ENCODE data around the gene CFAP77.

The CFAP77 gene

DNA sequence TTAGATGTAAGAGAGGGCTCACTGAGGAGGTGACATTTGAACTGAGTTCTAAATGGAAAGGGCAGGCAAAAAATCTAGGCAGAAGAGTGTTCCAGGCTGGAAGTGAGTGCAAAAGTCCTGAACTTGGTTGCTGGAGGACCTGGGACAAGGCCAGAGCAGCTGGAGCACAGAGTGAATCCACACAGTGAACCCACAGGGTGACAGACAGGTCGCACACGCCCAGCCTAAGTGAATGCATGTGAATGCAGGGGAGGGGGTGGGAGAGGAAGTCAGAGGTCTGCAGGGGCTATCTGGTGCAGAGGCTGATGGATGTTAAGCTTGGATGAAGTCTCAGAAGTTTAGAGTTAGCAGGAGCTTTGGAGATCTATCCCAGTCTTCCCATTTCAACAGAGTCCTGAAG is 2.8 kb upstream of the CFAP77 start:
- H3K4me3 ChIP-seq (ENCODE audit: insufficient read depth, low read depth, low read length) = peak overlapping the region; percentile 67
- peaks cover 3% of the 10 kb centered on the region for H3K36me3 ChIP-seq (ENCODE audit: control insufficient read depth, insufficient read depth, low read length)
- peaks cover 11% of the 10 kb centered on the region for H3K4me1 ChIP-seq (ENCODE audit: control insufficient read depth, insufficient read depth, low read length)
- H3K27ac ChIP-seq (ENCODE audit: insufficient read depth, low read depth, low read length, poor library complexity, severe bottlenecking) = no peak overlapping the region
- 41 to 66% methylated on average over 2 of the region's 2 CpGs for WGBS, 2 experiments
- H3K9me3 ChIP-seq (ENCODE audit: control insufficient read depth, low read length) = no peaks in the 10 kb centered on the region
- peaks cover 34% of the 10 kb centered on the region for H3K27me3 ChIP-seq (ENCODE audit: control insufficient read depth, insufficient read depth, low read length, poor library complexity, severe bottlenecking)

GRCh38 chr9:132408521-132408920 is 1.5 kb upstream of the CFAP77 start:
- WGBS, 2 experiments = 85 to 87% methylated on average over 8 of the region's 8 CpGs
- no peak overlapping the region for H3K4me3 ChIP-seq (ENCODE audit: insufficient read depth, low read depth, low read length)
- peaks cover 11% of the 10 kb centered on the region for H3K4me1 ChIP-seq (ENCODE audit: control insufficient read depth, insufficient read depth, low read length)
- H3K27me3 ChIP-seq (ENCODE audit: control insufficient read depth, insufficient read depth, low read length, poor library complexity, severe bottlenecking) = peaks cover 34% of the 10 kb centered on the region
- no peaks in the 10 kb centered on the region for H3K36me3 ChIP-seq (ENCODE audit: control insufficient read depth, insufficient read depth, low read length)
- H3K9me3 ChIP-seq (ENCODE audit: control insufficient read depth, low read length) = no peaks in the 10 kb centered on the region
- no peak overlapping the region for H3K27ac ChIP-seq (ENCODE audit: insufficient read depth, low read depth, low read length, poor library complexity, severe bottlenecking)

GRCh38 chr9:132410642-132411041 is 631 bp downstream of the CFAP77 start:
- peak overlapping the region; percentile 49 for H3K4me3 ChIP-seq (ENCODE audit: insufficient read depth, low read depth, low read length)
- H3K36me3 ChIP-seq (ENCODE audit: control insufficient read depth, insufficient read depth, low read length) = no peaks in the 10 kb centered on the region
- peaks cover 45% of the 10 kb centered on the region for H3K27me3 ChIP-seq (ENCODE audit: control insufficient read depth, insufficient read depth, low read length, poor library complexity, severe bottlenecking)
- WGBS, 2 experiments = 6 to 7% methylated on average over 19 of the region's 19 CpGs
- no peaks in the 10 kb centered on the region for H3K9me3 ChIP-seq (ENCODE audit: control insufficient read depth, low read length)
- H3K4me1 ChIP-seq (ENCODE audit: control insufficient read depth, insufficient read depth, low read length) = peaks cover 12% of the 10 kb centered on the region
- H3K27ac ChIP-seq (ENCODE audit: insufficient read depth, low read depth, low read length, poor library complexity, severe bottlenecking) = no peak overlapping the region

DNA sequence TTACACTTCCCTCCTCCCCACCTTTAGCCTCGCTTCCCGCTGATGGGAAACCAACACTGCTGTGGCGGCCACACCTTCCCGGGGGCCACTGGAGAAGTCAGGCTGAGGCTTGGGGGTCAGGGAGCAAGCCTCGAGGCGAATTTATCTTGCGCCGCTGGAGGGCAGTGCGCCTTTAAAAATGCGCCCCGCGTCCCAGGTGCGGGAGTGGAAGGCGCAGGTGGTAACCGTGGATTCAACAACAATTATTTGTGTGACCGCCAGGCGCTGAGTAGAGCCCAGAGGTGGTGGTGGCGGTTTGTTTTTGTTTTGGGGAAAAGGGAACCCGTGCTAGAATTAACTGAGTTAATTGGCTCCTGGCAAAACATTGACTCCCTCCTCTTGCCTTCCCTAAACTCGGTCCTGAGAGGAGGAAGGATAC is 1.1 kb downstream of the CFAP77 start:
- peaks cover 45% of the 10 kb centered on the region for H3K27me3 ChIP-seq (ENCODE audit: control insufficient read depth, insufficient read depth, low read length, poor library complexity, severe bottlenecking)
- peaks cover 11% of the 10 kb centered on the region for H3K4me1 ChIP-seq (ENCODE audit: control insufficient read depth, insufficient read depth, low read length)
- no peaks in the 10 kb centered on the region for H3K9me3 ChIP-seq (ENCODE audit: control insufficient read depth, low read length)
- H3K27ac ChIP-seq (ENCODE audit: insufficient read depth, low read depth, low read length, poor library complexity, severe bottlenecking) = no peak overlapping the region
- no peaks in the 10 kb centered on the region for H3K36me3 ChIP-seq (ENCODE audit: control insufficient read depth, insufficient read depth, low read length)
- 2% methylated on average over 20 of the region's 20 CpGs for WGBS, 2 experiments
- H3K4me3 ChIP-seq (ENCODE audit: insufficient read depth, low read depth, low read length) = peak overlapping the region; percentile 49

GRCh38 chr9:132412089-132412488 is 2.1 kb downstream of the CFAP77 start:
- H3K36me3 ChIP-seq (ENCODE audit: control insufficient read depth, insufficient read depth, low read length) = no peaks in the 10 kb centered on the region
- H3K4me1 ChIP-seq (ENCODE audit: control insufficient read depth, insufficient read depth, low read length) = peaks cover 11% of the 10 kb centered on the region
- WGBS, 2 experiments = 8 to 15% methylated on average over 6 to 8 of the region's 8 CpGs
- H3K27me3 ChIP-seq (ENCODE audit: control insufficient read depth, insufficient read depth, low read length, poor library complexity, severe bottlenecking) = peaks cover 45% of the 10 kb centered on the region
- H3K9me3 ChIP-seq (ENCODE audit: control insufficient read depth, low read length) = no peaks in the 10 kb centered on the region
- H3K27ac ChIP-seq (ENCODE audit: insufficient read depth, low read depth, low read length, poor library complexity, severe bottlenecking) = no peak overlapping the region
- no peak overlapping the region for H3K4me3 ChIP-seq (ENCODE audit: insufficient read depth, low read depth, low read length)

DNA sequence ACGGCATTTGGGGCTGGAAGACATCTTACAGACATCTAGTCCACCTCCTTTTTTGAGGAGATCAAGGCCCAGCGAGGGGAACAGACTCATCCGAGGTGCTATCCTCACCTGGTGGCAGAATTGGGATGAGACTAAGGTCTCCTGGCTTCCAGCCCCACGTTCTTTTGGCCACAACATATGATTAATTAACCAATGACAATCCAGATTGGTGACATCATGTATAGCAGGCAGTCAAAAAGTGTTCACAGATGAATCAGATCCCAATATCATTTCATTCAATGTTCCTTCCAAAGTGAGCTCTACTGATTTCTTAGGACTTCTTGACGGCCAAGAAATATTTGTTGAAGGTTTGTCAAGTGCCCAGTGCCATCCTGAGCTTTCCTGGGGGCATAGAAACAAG is 3.9 kb downstream of the CFAP77 start:
- no peaks in the 10 kb centered on the region for H3K36me3 ChIP-seq (ENCODE audit: control insufficient read depth, insufficient read depth, low read length)
- H3K27ac ChIP-seq (ENCODE audit: insufficient read depth, low read depth, low read length, poor library complexity, severe bottlenecking) = no peak overlapping the region
- 88 to 91% methylated on average over 5 of the region's 5 CpGs for WGBS, 2 experiments
- peaks cover 23% of the 10 kb centered on the region for H3K4me1 ChIP-seq (ENCODE audit: control insufficient read depth, insufficient read depth, low read length)
- H3K9me3 ChIP-seq (ENCODE audit: control insufficient read depth, low read length) = no peaks in the 10 kb centered on the region
- no peak overlapping the region for H3K4me3 ChIP-seq (ENCODE audit: insufficient read depth, low read depth, low read length)
- H3K27me3 ChIP-seq (ENCODE audit: control insufficient read depth, insufficient read depth, low read length, poor library complexity, severe bottlenecking) = peaks cover 37% of the 10 kb centered on the region

- Histone ChIP-seq H3K4me1 (ENCODE audit: control insufficient read depth, insufficient read depth, low read length) (peaks cover 30% of the 10 kb centered on the region), H3K27ac (ENCODE audit: insufficient read depth, low read depth, low read length, poor library complexity, severe bottlenecking) (no peak overlapping the region), H3K36me3 (ENCODE audit: control insufficient read depth, insufficient read depth, low read length) (no peaks in the 10 kb centered on the region), H3K9me3 (ENCODE audit: control insufficient read depth, low read length) (no peaks in the 10 kb centered on the region), H3K27me3 (ENCODE audit: control insufficient read depth, insufficient read depth, low read length, poor library complexity, severe bottlenecking) (peaks cover 30% of the 10 kb centered on the region), H3K4me3 (ENCODE audit: insufficient read depth, low read depth, low read length) (no peak overlapping the region)
- WGBS, 2 experiments = 79 to 89% methylated on average over 5 to 7 of the region's 7 CpGs
Observed at GRCh38 chr9:132414731-132415130, 4.7 kb downstream of the CFAP77 start.

DNA sequence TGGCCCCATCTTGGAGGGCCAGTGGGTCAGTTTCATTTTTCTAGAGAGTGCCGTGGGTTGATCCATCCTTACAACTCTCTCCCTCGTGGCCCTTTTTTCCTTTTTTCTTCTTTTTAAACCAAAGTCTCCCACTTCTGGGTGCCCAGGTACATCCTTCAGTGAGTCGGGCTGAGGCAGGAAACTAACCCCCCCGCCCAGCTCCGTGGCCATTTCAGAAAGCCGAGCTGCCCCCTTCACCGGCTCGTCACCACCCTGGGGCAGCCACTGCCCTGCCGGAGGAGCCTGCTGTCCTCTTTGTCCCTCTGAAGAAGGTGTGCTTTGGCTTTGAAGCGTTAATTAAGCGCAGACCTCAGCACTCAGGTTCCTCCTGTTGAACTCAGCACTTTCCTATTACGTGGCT is 5.2 kb downstream of the CFAP77 start:
- no peaks in the 10 kb centered on the region for H3K36me3 ChIP-seq (ENCODE audit: control insufficient read depth, insufficient read depth, low read length)
- peaks cover 30% of the 10 kb centered on the region for H3K4me1 ChIP-seq (ENCODE audit: control insufficient read depth, insufficient read depth, low read length)
- H3K9me3 ChIP-seq (ENCODE audit: control insufficient read depth, low read length) = no peaks in the 10 kb centered on the region
- H3K4me3 ChIP-seq (ENCODE audit: insufficient read depth, low read depth, low read length) = no peak overlapping the region
- WGBS, 2 experiments = 46 to 49% methylated on average over 12 of the region's 12 CpGs
- H3K27ac ChIP-seq (ENCODE audit: insufficient read depth, low read depth, low read length, poor library complexity, severe bottlenecking) = no peak overlapping the region
- H3K27me3 ChIP-seq (ENCODE audit: control insufficient read depth, insufficient read depth, low read length, poor library complexity, severe bottlenecking) = peaks cover 26% of the 10 kb centered on the region

GRCh38 chr9:132418726-132419363 is 8.8 kb downstream of the CFAP77 start:
- peaks cover 9% of the 10 kb centered on the region for H3K27me3 ChIP-seq (ENCODE audit: control insufficient read depth, insufficient read depth, low read length, poor library complexity, severe bottlenecking)
- no peaks in the 10 kb centered on the region for H3K9me3 ChIP-seq (ENCODE audit: control insufficient read depth, low read length)
- peak overlapping the region; percentile 38 for H3K27ac ChIP-seq (ENCODE audit: insufficient read depth, low read depth, low read length, poor library complexity, severe bottlenecking)
- H3K36me3 ChIP-seq (ENCODE audit: control insufficient read depth, insufficient read depth, low read length) = no peaks in the 10 kb centered on the region
- WGBS, 2 experiments = 69 to 70% methylated on average over 5 of the region's 5 CpGs
- H3K4me3 ChIP-seq (ENCODE audit: insufficient read depth, low read depth, low read length) = no peak overlapping the region
- H3K4me1 ChIP-seq (ENCODE audit: control insufficient read depth, insufficient read depth, low read length) = peaks cover 23% of the 10 kb centered on the region

DNA sequence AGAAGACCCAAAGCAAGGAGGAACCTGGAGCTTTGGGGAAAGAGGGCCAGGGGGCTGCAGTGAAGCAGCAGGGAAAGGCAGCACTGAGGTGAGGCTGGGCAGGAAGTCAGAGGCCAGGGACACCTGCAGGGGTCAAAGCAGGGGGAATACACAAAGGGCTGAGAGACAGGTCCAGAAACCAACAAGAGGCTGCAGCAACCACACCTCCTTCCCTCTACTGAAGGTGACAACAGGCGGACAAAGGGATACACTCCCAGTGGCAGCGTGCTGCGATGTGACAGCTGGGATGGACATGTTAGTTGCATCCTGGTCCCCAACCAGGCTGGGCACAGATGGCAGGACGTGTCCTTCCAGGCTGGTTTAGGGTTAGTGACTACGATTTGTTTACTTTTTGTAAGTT is 12.6 kb downstream of the CFAP77 start:
- H3K9me3 ChIP-seq (ENCODE audit: control insufficient read depth, low read length) = no peaks in the 10 kb centered on the region
- peaks cover 47% of the 10 kb centered on the region for H3K4me1 ChIP-seq (ENCODE audit: control insufficient read depth, insufficient read depth, low read length)
- no peak overlapping the region for H3K4me3 ChIP-seq (ENCODE audit: insufficient read depth, low read depth, low read length)
- 69 to 70% methylated on average over 5 of the region's 5 CpGs for WGBS, 2 experiments
- no peaks in the 10 kb centered on the region for H3K36me3 ChIP-seq (ENCODE audit: control insufficient read depth, insufficient read depth, low read length)
- H3K27ac ChIP-seq (ENCODE audit: insufficient read depth, low read depth, low read length, poor library complexity, severe bottlenecking) = no peak overlapping the region
- no peaks in the 10 kb centered on the region for H3K27me3 ChIP-seq (ENCODE audit: control insufficient read depth, insufficient read depth, low read length, poor library complexity, severe bottlenecking)

DNA sequence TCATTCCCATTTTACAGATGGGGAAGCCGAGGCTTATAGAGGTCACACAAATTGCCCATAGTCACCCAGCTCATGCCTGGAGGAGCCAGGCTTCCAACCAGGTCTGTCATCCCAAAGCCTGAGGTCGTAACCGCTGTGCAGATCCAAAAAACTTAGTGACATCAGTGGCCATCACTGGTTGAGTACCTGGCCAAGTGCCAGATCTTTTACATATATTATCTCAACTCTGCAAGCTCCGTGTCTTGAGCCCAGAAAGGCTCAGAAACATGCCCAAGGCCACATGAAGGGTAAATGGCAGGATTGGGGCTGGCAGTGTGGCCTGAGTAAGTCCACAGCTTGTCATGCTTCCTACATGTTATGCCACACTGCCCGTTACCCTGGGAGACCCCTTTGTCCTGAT is 13.5 kb downstream of the CFAP77 start:
- Histone ChIP-seq H3K27me3 (ENCODE audit: control insufficient read depth, insufficient read depth, low read length, poor library complexity, severe bottlenecking) (no peaks in the 10 kb centered on the region), H3K9me3 (ENCODE audit: control insufficient read depth, low read length) (no peaks in the 10 kb centered on the region), H3K4me1 (ENCODE audit: control insufficient read depth, insufficient read depth, low read length) (peaks cover 38% of the 10 kb centered on the region), H3K27ac (ENCODE audit: insufficient read depth, low read depth, low read length, poor library complexity, severe bottlenecking) (no peak overlapping the region), H3K4me3 (ENCODE audit: insufficient read depth, low read depth, low read length) (no peak overlapping the region), H3K36me3 (ENCODE audit: control insufficient read depth, insufficient read depth, low read length) (no peaks in the 10 kb centered on the region)
- WGBS, 2 experiments = 94% methylated on average over 5 of the region's 5 CpGs
